H9 (cell line): ENCODE data around the gene SLMAP. TPM values are rescaled to one million over a fixed set of nuclear protein-coding genes. Genes with fewer than 3 reads are reported as not detected.
A peak's percentile ranks its signal among the peaks of the same experiment; 100 is the strongest.

Experiments
- DNase-seq: peaks from one replicate; pipeline ENCODE4 v3.0.0-alpha.2; 2017
- H2AFZ ChIP-seq: one replicate; pipeline ENCODE4 v1.6.1; 2013; ENCODE audit warnings: mild to moderate bottlenecking, low read length, control low read depth, moderate library complexity
- H2AK5ac ChIP-seq: 2 replicates; pipeline ENCODE4 v1.6.1; 2013; ENCODE audit warnings: low read length, control low read depth, mixed read lengths; ENCODE audit not compliant: insufficient read length
- H2BK120ac ChIP-seq: one replicate; pipeline ENCODE4 v1.6.1; 2013; ENCODE audit warnings: low read depth, mild to moderate bottlenecking, low read length, control low read depth, inconsistent platforms; ENCODE audit not compliant: poor library complexity, severe bottlenecking
- H2BK12ac ChIP-seq: 2 replicates; pipeline ENCODE4 v1.6.1; 2013; ENCODE audit warnings: low read length, control low read depth, mixed read lengths, low read depth; ENCODE audit not compliant: insufficient read length
- H2BK15ac ChIP-seq: 2 replicates; pipeline ENCODE4 v1.6.1; 2013; ENCODE audit warnings: low read depth, low read length, control low read depth
- H2BK20ac ChIP-seq: one replicate; pipeline ENCODE4 v1.6.1; 2013; ENCODE audit warnings: low read depth, mild to moderate bottlenecking, low read length, control low read depth, inconsistent platforms; ENCODE audit not compliant: poor library complexity, severe bottlenecking
- H2BK5ac ChIP-seq: 2 replicates; pipeline ENCODE4 v1.6.1; 2013; ENCODE audit warnings: low read length, control low read depth, mixed read lengths; ENCODE audit not compliant: insufficient read length
- H3K14ac ChIP-seq: 2 replicates; pipeline ENCODE4 v1.6.1; 2013; ENCODE audit warnings: low read length, control low read depth; ENCODE audit not compliant: insufficient read depth
- H3K18ac ChIP-seq: 2 replicates; pipeline ENCODE4 v1.6.1; 2013; ENCODE audit warnings: low read depth, mild to moderate bottlenecking, mixed read lengths, low read length, control low read depth; ENCODE audit not compliant: insufficient read length
- H3K23ac ChIP-seq: 2 replicates; pipeline ENCODE4 v1.6.1; 2013; ENCODE audit warnings: low read length, control low read depth, mixed read lengths, low read depth; ENCODE audit not compliant: insufficient read length
- H3K23me2 ChIP-seq: 2 replicates; pipeline ENCODE4 v1.6.1; 2013; ENCODE audit warnings: low read depth, mild to moderate bottlenecking, mixed read lengths, low read length, control low read depth; ENCODE audit not compliant: insufficient read length, poor library complexity, severe bottlenecking
- H3K27ac ChIP-seq: 2 replicates; pipeline ENCODE4 v1.5.1; 2013; ENCODE audit warnings: low read length, control low read depth, mixed read lengths, low read depth; ENCODE audit not compliant: insufficient read length
- H3K27me3 ChIP-seq: 2 replicates; pipeline ENCODE4 v1.6.1; 2013; ENCODE audit warnings: low read length, control low read depth, inconsistent platforms; ENCODE audit not compliant: insufficient read depth
- H3K4ac ChIP-seq: 2 replicates; pipeline ENCODE4 v1.6.1; 2013; ENCODE audit warnings: low read depth, mild to moderate bottlenecking, control low read depth, inconsistent platforms, low read length, moderate library complexity
- H3K4me1 ChIP-seq: 2 replicates; pipeline ENCODE4 v1.6.1; 2013; ENCODE audit warnings: low read length, control low read depth, inconsistent platforms; ENCODE audit not compliant: insufficient read depth
- H3K4me2 ChIP-seq: 2 replicates; pipeline ENCODE4 v1.6.1; 2013; ENCODE audit warnings: low read length, control low read depth, mixed read lengths; ENCODE audit not compliant: insufficient read length, insufficient read depth
- H3K56ac ChIP-seq: 2 replicates; pipeline ENCODE4 v1.6.1; 2013; ENCODE audit warnings: low read depth, mild to moderate bottlenecking, mixed read lengths, low read length, control low read depth; ENCODE audit not compliant: insufficient read length
- H3K79me1 ChIP-seq: 2 replicates; pipeline ENCODE4 v1.6.1; 2013; ENCODE audit warnings: low read depth, mild to moderate bottlenecking, moderate library complexity, low read length, control low read depth, inconsistent platforms; ENCODE audit not compliant: insufficient read depth, poor library complexity, severe bottlenecking
- H3K79me2 ChIP-seq: 2 replicates; pipeline ENCODE4 v1.6.1; 2013; ENCODE audit warnings: low read length, control low read depth, inconsistent platforms; ENCODE audit not compliant: insufficient read depth
- H3K9ac ChIP-seq: 2 replicates; pipeline ENCODE4 v1.6.1; 2013; ENCODE audit warnings: low read length, control low read depth, mixed read lengths; ENCODE audit not compliant: insufficient read length; ENCODE audit errors: extremely low read depth
- H3K9me3 ChIP-seq: one replicate; pipeline ENCODE4 v1.6.1; 2013; ENCODE audit warnings: low read depth, low read length, inconsistent platforms; ENCODE audit not compliant: control insufficient read depth
- H3T11ph ChIP-seq: one replicate; pipeline ENCODE4 v1.6.1; 2013; ENCODE audit warnings: mild to moderate bottlenecking, low read length, control low read depth, inconsistent platforms
- H4K20me1 ChIP-seq: one replicate; pipeline ENCODE4 v1.6.1; 2013; ENCODE audit not compliant: control insufficient read depth, insufficient read length, insufficient read depth
- H4K5ac ChIP-seq: 2 replicates; pipeline ENCODE4 v1.6.1; 2013; ENCODE audit warnings: low read depth, mild to moderate bottlenecking, mixed read lengths, low read length, control low read depth; ENCODE audit not compliant: insufficient read length
- H4K8ac ChIP-seq: replicated peaks from 2 replicates; pipeline ENCODE4 v1.6.1; 2013; ENCODE audit warnings: low read length, control low read depth, mixed read lengths, low read depth; ENCODE audit not compliant: insufficient read length
- H4K91ac ChIP-seq: 2 replicates; pipeline ENCODE4 v1.6.1; 2013; ENCODE audit warnings: low read depth, mild to moderate bottlenecking, moderate library complexity, mixed read lengths, low read length, control low read depth; ENCODE audit not compliant: insufficient read length
- H3K27ac Mint-ChIP-seq, 3 experiments: 2 replicates in 2 of 3; 3 replicates in 1 of 3; pipeline ENCODE4 v1.8.0; 2020 to 2021; ENCODE audit warnings: mixed read lengths in 3 of 3, mild to moderate bottlenecking in 1 of 3, moderate library complexity in 1 of 3
- H3K27me3 Mint-ChIP-seq: 2 replicates; pipeline ENCODE4 v1.8.0; 2021; ENCODE audit warnings: low read depth, mild to moderate bottlenecking, moderate library complexity, mixed read lengths
- H3K36me3 Mint-ChIP-seq, 3 experiments: 2 replicates in 2 of 3; 3 replicates in 1 of 3; pipeline ENCODE4 v1.8.0; 2020 to 2021; ENCODE audit warnings: low read depth in 3 of 3, mixed read lengths in 3 of 3; ENCODE audit not compliant: insufficient read depth in 1 of 3
- H3K4me1 Mint-ChIP-seq, 2 experiments: 2 replicates each; pipeline ENCODE4 v1.8.0; 2020; ENCODE audit warnings: mixed read lengths in 2 of 2
- H3K4me3 Mint-ChIP-seq, 2 experiments: 2 replicates in 1 of 2; 3 replicates in 1 of 2; pipeline ENCODE4 v1.8.0; 2020 to 2021; ENCODE audit warnings: mild to moderate bottlenecking in 2 of 2, mixed read lengths in 2 of 2, moderate library complexity in 1 of 2
- H3K9me3 Mint-ChIP-seq, 2 experiments: 2 replicates in 1 of 2; 3 replicates in 1 of 2; pipeline ENCODE4 v1.8.0; 2020; ENCODE audit warnings: mild to moderate bottlenecking in 2 of 2, mixed read lengths in 2 of 2, moderate library complexity in 1 of 2
- CTCF ChIP-seq: fragments of 200-600 bp; sonication (generic); conservative IDR thresholded peaks from 3 replicates; pipeline ENCODE4 v1.8.0; 2021; ENCODE audit warnings: antibody characterized with exemption, mild to moderate bottlenecking
- WGBS: extraction: QIAGEN DNeasy Blood & Tissue Kit; methylation state at CpG from one replicate; pipeline ENCODE4 v1.1.7; 2013; ENCODE audit warnings: missing lambda C conversion rate, low lambda C conversion rate, mixed read lengths; ENCODE audit not compliant: insufficient read length; ENCODE audit errors: extremely low coverage; 5-methylcytosine and 5-hydroxymethylcytosine counted together
- total RNA-seq: library from RNA; stranded (reverse); gene quantifications from 2 replicates; pipeline ENCODE4 v1.2.1, GENCODE V29; 2021

The SLMAP gene
- total RNA-seq, 1 experiment from 2014 or later: 65.1 TPM

DNA sequence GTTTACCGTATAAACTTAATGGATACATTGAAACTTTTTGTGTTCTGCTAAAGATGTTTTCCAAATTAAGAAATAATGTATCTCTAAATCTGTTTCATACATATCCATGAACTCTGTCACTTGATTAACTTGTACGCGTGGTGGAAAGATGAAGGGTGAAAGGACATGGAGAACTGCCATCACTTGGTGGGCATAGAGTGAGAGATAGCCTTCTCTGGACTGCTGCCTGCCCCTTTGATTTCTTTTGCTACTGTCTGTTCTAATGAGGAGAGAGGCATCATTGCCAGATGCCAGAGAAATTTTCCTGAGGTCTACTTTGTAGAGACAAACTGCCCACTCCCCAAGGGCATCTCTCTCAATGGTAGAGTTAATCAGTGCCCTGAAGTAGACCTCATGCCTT lies 120.5 kb downstream of the SLMAP start:
- no peaks in the 10 kb centered on the region for H3K79me1 ChIP-seq
- no peak overlapping the region for H3K4me3 Mint-ChIP-seq

More for the DNA sequence above, 120.5 kb downstream of the SLMAP start:
- Histone ChIP-seq H3K4me1 (no peaks in the 10 kb centered on the region), H2BK20ac (no peak overlapping the region), H4K5ac (no peak overlapping the region), H3K4me2 (no peak overlapping the region), H4K91ac (no peak overlapping the region), H3T11ph (no peak overlapping the region), H3K14ac (no peak overlapping the region), H2AFZ (no peak overlapping the region), H3K9ac (no peak overlapping the region), H3K18ac (no peak overlapping the region), H3K23me2 (no peaks in the 10 kb centered on the region), H2BK5ac (no peak overlapping the region), H3K27me3 (no peaks in the 10 kb centered on the region), H3K23ac (no peak overlapping the region), H3K79me2 (no peaks in the 10 kb centered on the region), H3K56ac (no peak overlapping the region), H3K9me3 (no peaks in the 10 kb centered on the region), H2BK120ac (no peak overlapping the region), H2AK5ac (no peak overlapping the region), H2BK15ac (no peak overlapping the region), H3K27ac (no peak overlapping the region), H4K20me1 (no peaks in the 10 kb centered on the region), H3K4ac (no peak overlapping the region), H4K8ac (no peak overlapping the region), H2BK12ac (no peak overlapping the region)
- no peak for DNase-seq
- no peaks in the 10 kb centered on the region for H3K27me3 Mint-ChIP-seq
- peak overlapping the region; percentile 9 to 54 (median 27); a peak in 5 of 7 replicates for H3K27ac Mint-ChIP-seq
- no peaks in the 10 kb centered on the region for H3K9me3 Mint-ChIP-seq
- WGBS: no CpG with 5 or more reads among the region's 3 CpGs
- TF ChIP-seq CTCF: no peak
- peaks cover 0 to 9% (median 1%) of the 10 kb centered on the region in 3 experiments; a peak in 3 of 7 replicates for H3K36me3 Mint-ChIP-seq
- no peaks in the 10 kb centered on the region for H3K4me1 Mint-ChIP-seq
